ENCODE measurements around the gene STEAP4. TPM values are rescaled to one million over a fixed set of nuclear protein-coding genes. Genes with fewer than 3 reads are reported as not detected.

The STEAP4 gene
- total and polyA plus RNA-seq, 9 of the 15 experiments (the other 6 are each of a cell fraction or from before 2014, with no cell fraction given) = 0.07 TPM; not detected in 8

DNA sequence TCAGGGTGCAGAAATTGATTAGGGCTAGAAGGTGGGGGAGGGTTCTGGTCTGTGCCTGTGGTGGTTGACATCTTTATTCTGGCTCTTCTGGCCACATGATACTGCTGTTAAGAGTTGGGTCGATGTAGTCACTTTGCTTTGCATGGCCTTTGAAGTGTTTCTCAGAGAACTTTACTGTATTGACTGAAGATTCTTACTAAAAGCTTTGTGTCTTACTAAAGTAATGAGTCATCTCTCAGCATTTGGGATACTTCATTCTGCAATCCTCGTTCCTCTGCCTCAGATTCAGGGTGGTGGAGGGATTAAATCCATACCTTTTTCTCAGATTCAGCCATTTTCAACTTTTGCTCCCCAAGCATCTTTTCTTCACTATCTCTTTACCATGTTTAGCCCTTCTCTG, 38.6 kb downstream of the STEAP4 start (continued):
- TF ChIP-seq, protein P1, sequence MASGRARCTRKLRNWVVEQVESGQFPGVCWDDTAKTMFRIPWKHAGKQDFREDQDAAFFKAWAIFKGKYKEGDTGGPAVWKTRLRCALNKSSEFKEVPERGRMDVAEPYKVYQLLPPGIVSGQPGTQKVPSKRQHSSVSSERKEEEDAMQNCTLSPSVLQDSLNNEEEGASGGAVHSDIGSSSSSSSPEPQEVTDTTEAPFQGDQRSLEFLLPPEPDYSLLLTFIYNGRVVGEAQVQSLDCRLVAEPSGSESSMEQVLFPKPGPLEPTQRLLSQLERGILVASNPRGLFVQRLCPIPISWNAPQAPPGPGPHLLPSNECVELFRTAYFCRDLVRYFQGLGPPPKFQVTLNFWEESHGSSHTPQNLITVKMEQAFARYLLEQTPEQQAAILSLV (tag; IDR thresholded peaks at IDR 0.05) = no peak
- no peak for TF ChIP-seq NR2F6 (CRISPR knock-in tag; IDR thresholded peaks at IDR 0.05)
- no peak for TF ChIP-seq KAT8 (IDR thresholded peaks at IDR 0.05; ENCODE audit: low read depth)
- no peak for TF ChIP-seq SRSF3 (IDR thresholded peaks at IDR 0.05; ENCODE audit: insufficient read depth, low read length)
- TF ChIP-seq ZNF778 (CRISPR knock-in tag; IDR thresholded peaks at IDR 0.05) = no peak

DNA sequence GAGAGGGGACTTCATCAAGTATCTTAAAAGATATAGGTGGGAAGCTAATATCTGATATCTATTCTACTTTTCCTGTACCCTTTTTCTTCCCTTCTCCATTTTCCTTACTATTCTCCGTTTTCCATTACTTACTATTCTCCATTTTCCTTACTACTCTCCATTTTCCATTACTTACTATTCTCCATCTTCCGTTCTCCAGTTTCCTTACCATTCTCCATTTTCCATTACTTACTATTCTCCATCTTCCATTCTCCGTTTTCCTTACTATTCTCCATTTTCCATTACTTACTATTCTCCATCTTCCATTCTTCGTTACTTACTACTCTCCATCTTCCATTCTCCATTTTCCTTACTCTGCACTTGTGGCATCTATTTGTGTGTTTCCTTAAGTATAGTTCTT, 39.3 kb downstream of the STEAP4 start:
- Histone ChIP-seq H4K20me1 (replicated peaks; ENCODE audit: control insufficient read depth, insufficient read depth, low read length) (no peaks in the 10 kb centered on the region), H3K9me1 (ENCODE audit: control insufficient read depth, insufficient read depth, low read length) (no peaks in the 10 kb centered on the region), H3K27me3 (ENCODE audit: control insufficient read depth in 2 of 2, insufficient read depth in 2 of 2, low read length in 2 of 2) (no peaks in the 10 kb centered on the region), H3K4me1 (replicated peaks in 1 of 2; ENCODE audit: control insufficient read depth in 2 of 2, insufficient read depth in 2 of 2, low read length in 2 of 2) (no peaks in the 10 kb centered on the region), H3K27ac (ENCODE audit: extremely low read depth, low read depth, low read length) (no peak overlapping the region), H3K4me2 (ENCODE audit: insufficient read depth, low read length) (no peak overlapping the region), H3K4me3 (no peak overlapping the region), H3K79me2 (ENCODE audit: control insufficient read depth, insufficient read depth, low read length) (no peaks in the 10 kb centered on the region), H3K9me3 (replicated peaks; ENCODE audit: control insufficient read depth, insufficient read depth, low read depth, low read length) (no peaks in the 10 kb centered on the region), H3K9ac (ENCODE audit: insufficient read depth in 1 of 2, low read depth in 2 of 2, low read length in 2 of 2) (no peak overlapping the region), H2AFZ (ENCODE audit: low read depth, low read length) (no peak overlapping the region), H3K36me3 (ENCODE audit: control insufficient read depth, insufficient read depth, low read length) (no peaks in the 10 kb centered on the region)
- BruUV-seq (replicated peaks) = no TSS peak
- no peak for FAIRE-seq
- DNase-seq (ENCODE audit: extremely low read depth in 1 of 4, low spot score in 3 of 4) = no peak
- in situ Hi-C loops (cut with MboI) = no loop called here
- CTCF ChIA-PET (ENCODE audit: low intra/inter-chr PET ratio) = no interaction called here
- POLR2A ChIA-PET = no interaction called here
- intact Hi-C loops (cut with micrococcal nuclease) = no loop called here
- TF ChIP-seq NFE2L1 (tag; IDR thresholded peaks at IDR 0.05; ENCODE audit: borderline replicate concordance, low read depth) = no peak
- peak; percentile 18 for TF ChIP-seq HNRNPK (IDR thresholded peaks at IDR 0.05; ENCODE audit: low read depth, low read length, poor library complexity, severe bottlenecking)
- TF ChIP-seq, protein P2, sequence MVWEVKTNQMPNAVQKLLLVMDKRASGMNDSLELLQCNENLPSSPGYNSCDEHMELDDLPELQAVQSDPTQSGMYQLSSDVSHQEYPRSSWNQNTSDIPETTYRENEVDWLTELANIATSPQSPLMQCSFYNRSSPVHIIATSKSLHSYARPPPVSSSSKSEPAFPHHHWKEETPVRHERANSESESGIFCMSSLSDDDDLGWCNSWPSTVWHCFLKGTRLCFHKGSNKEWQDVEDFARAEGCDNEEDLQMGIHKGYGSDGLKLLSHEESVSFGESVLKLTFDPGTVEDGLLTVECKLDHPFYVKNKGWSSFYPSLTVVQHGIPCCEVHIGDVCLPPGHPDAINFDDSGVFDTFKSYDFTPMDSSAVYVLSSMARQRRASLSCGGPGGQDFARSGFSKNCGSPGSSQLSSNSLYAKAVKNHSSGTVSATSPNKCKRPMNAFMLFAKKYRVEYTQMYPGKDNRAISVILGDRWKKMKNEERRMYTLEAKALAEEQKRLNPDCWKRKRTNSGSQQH (CRISPR knock-in tag; IDR thresholded peaks at IDR 0.05) = 0 out of 2 replicates have a peak, but pooled peaks have one; percentile 53
- TF ChIP-seq SUPT5H (IDR thresholded peaks at IDR 0.05) = peak; percentile 82
- no peak for ATAC-seq
- WGBS (ENCODE audit: insufficient coverage, low coverage, missing lambda C conversion rate) = 1% methylated on average over 4 of the region's 4 CpGs
